Heart left ventricle (tissue), 16 donors: Measurements from ENCODE around the gene TNFAIP3. TPM values are rescaled to one million over a fixed set of nuclear protein-coding genes. Genes with fewer than 3 reads are reported as not detected.

Experiments
- ATAC-seq, 4 donors: fragments of 200-7000 bp; cut with Tn5 transposase; one replicate each; pipeline ENCODE4 v1.9.1; 2020 to 2022; ENCODE audit warnings: moderate library complexity in 4 of 4, mild to moderate bottlenecking in 3 of 4, moderate number of reproducible peaks in 1 of 4
- DNase-seq, 5 donors: peaks; one replicate each; pipeline ENCODE4 v3.0.0-alpha.2; 2020
- H3K27ac ChIP-seq, 12 donors: fragments of 200-600 bp; sonication (generic) in 4 of 12; one replicate each; pipeline versions ENCODE4 v1.5.0 to v1.8.0; 2016 to 2022; ENCODE audit warnings: mild to moderate bottlenecking in 2 of 12
- H3K27me3 ChIP-seq, 9 donors: fragments of 200-600 bp; sonication (generic) in 2 of 9; one replicate each; pipeline versions ENCODE4 v1.5.1 to v1.8.0; 2016 to 2022; ENCODE audit warnings: mild to moderate bottlenecking in 3 of 9
- H3K36me3 ChIP-seq, 9 donors: fragments of 200-600 bp; sonication (generic) in 2 of 9; one replicate each; pipeline versions ENCODE4 v1.5.0 to v1.8.0; 2018 to 2022; ENCODE audit warnings: mild to moderate bottlenecking in 2 of 9
- H3K4me1 ChIP-seq, 12 donors: fragments of 200-600 bp; sonication (generic) in 4 of 12; one replicate each; pipeline versions ENCODE4 v1.5.0 to v1.8.0; 2016 to 2022; ENCODE audit warnings: mild to moderate bottlenecking in 3 of 12
- H3K4me3 ChIP-seq, 12 donors: fragments of 200-600 bp; sonication (generic) in 4 of 12; one replicate each; pipeline versions ENCODE4 v1.5.0 to v1.8.0; 2017 to 2022; ENCODE audit warnings: mild to moderate bottlenecking in 9 of 12, moderate library complexity in 4 of 12
- H3K9me3 ChIP-seq, 12 donors: fragments of 200-600 bp; sonication (generic) in 4 of 12; one replicate each; pipeline versions ENCODE4 v1.5.0 to v1.8.0; 2016 to 2022; ENCODE audit warnings: mild to moderate bottlenecking in 1 of 12
- CTCF ChIP-seq, 12 donors: fragments of 200-600 bp; sonication (generic) in 4 of 12; IDR thresholded peaks; one replicate each; pipeline versions ENCODE4 v1.5.0 to v1.8.0; 2018 to 2022; ENCODE audit warnings: antibody characterized with exemption in 12 of 12, mild to moderate bottlenecking in 5 of 12
- POLR2A ChIP-seq, 2 donors: fragments of 450-650 bp; IDR thresholded peaks; one replicate each; pipeline ENCODE4 v1.6.1; 2017; ENCODE audit warnings: antibody characterized with exemption in 2 of 2, mild to moderate bottlenecking in 2 of 2, moderate library complexity in 2 of 2
- WGBS, 4 donors: extraction: QIAGEN DNeasy Blood & Tissue Kit in 2 of 4; methylation state at CpG; one replicate each; pipeline versions ENCODE4 v1.1.5 to v1.1.7; 2013 to 2018; 5-methylcytosine and 5-hydroxymethylcytosine counted together
- intact Hi-C, 10 donors: fragments of 100-400 bp; cut with DNase I; formaldehyde crosslinking; loops; one replicate each; pipeline versions ENCODE4 v1.11.1 to v1.14.2; 2022
- polyA plus RNA-seq, 2 donors: library from polyadenylated mRNA; stranded (reverse); fragments of 200-250 nt; gene quantifications; one replicate each; pipeline ENCODE4 v1.2.3, GENCODE V29; 2013
- total RNA-seq, 9 donors: library from RNA; depleted of rRNA in 2 of 9; stranded (reverse); fragments of >200 nt in 2 of 9; fragmentation: NEBNext Ultra II Directional in 3 of 9; extraction: Animal tissue kit (Norgen Biotek cat#: 25700) in 3 of 9; gene quantifications; one replicate each; pipeline versions ENCODE4 v1.1.0 to v1.2.4, GENCODE V29; 2016 to 2023
- donor health status: ischemic (EF 13 %, LVEDD 7.1; RV severe dilation, severe dysfunction).
- donor health status: healthy with polysubstance abuse.
- donor health status: DM: no; HTN: yes; CAD: no.
- donor health status: DM: no; HTN: no; CAD: no.
- donor health status: ischemic (EF 25% LVEDD 6.9; RV normal size, moderate dysfunction).
- donor health status: ischemic (EF 25% LVEDD 5.7; RV mildly dilated, moderate dysfunction).
- donor health status: healthy.
- donor health status: DM: yes; HTN: yes; CAD: no.
- donor health status: ischemic (EF 35%, LVEDD 5.7; RV mildly dilated, moderate dysfunction).
- donor health status: nonischemic (EF 11% LVEDD 7.7; RV severe dilation, severe dysfunction).
- donor health status: DM: yes; HTN: yes; CAD: no.
- donor health status: PGD.
- donor health status: ischemic (EF 29% LVEDD 5.4; RV normal size, mild dysfunction).
- donor health status: nonischemic (EF 23%, LVEDD 6.1; RV moderate dilation, normal function).

Gene TNFAIP3
- total and polyA plus RNA-seq, 11 donors = 3.0 to 33.7 (median 4.7) TPM

GRCh38 chr6:137927777-137928218 is 60.7 kb downstream of the TNFAIP3 start:
- intact Hi-C loops = no loop called here
- peak overlapping the region in 1 of 12 donors; percentile 3 for H3K4me3 ChIP-seq
- H3K27me3 ChIP-seq = no peaks in the 10 kb centered on the region
- WGBS, 4 donors = 21 to 30% (median 28%) methylated on average over 8 of the region's 8 CpGs
- TF ChIP-seq CTCF (IDR thresholded peaks at IDR 0.05) (no peak), POLR2A (IDR thresholded peaks at IDR 0.05) (no peak)
- peaks cover 0 to 40% (median 0%) of the 10 kb centered on the region in 12 donors for H3K4me1 ChIP-seq
- no peaks in the 10 kb centered on the region for H3K9me3 ChIP-seq
- no peaks in the 10 kb centered on the region for H3K36me3 ChIP-seq
- peak overlapping the region in 1 of 12 donors; percentile 61 for H3K27ac ChIP-seq
- DNase-seq (no peak), ATAC-seq (peak in 1 of 4 donors; percentile 42)

GRCh38 chr6:137928286-137928685 is 61.2 kb downstream of the TNFAIP3 start:
- Histone ChIP-seq H3K4me1 (peaks cover 0 to 40% (median 0%) of the 10 kb centered on the region in 12 donors), H3K4me3 (peak overlapping the region in 1 of 12 donors; percentile 3), H3K27ac (peak overlapping the region in 1 of 12 donors; percentile 61), H3K27me3 (no peaks in the 10 kb centered on the region), H3K9me3 (no peaks in the 10 kb centered on the region), H3K36me3 (no peaks in the 10 kb centered on the region)
- peak in 2 of 4 donors; percentile 34 to 45 for ATAC-seq
- intact Hi-C loops = no loop called here
- TF ChIP-seq CTCF (IDR thresholded peaks at IDR 0.05) = no peak
- 63 to 72% (median 68%) methylated on average over 2 of the region's 2 CpGs for WGBS, 4 donors
- DNase-seq = peak in 2 of 5 donors; percentile 24 to 33

- Histone ChIP-seq H3K4me3 (no peak overlapping the region), H3K36me3 (no peaks in the 10 kb centered on the region), H3K9me3 (peaks cover 0 to 13% (median 8%) of the 10 kb centered on the region in 12 donors), H3K27me3 (no peaks in the 10 kb centered on the region), H3K4me1 (peaks cover 0 to 26% (median 0%) of the 10 kb centered on the region in 12 donors), H3K27ac (no peak overlapping the region)
- TF ChIP-seq POLR2A (IDR thresholded peaks at IDR 0.05) = no peak
- no peak for TF ChIP-seq CTCF (IDR thresholded peaks at IDR 0.05)
- intact Hi-C loops = loop anchor here in 3 of 10 donors (5.0 to 10.0 kb wide), 3 partner anchors 50 to 137 kb away; no protein-coding TSS in a partner anchor
- ATAC-seq (no peak), DNase-seq (no peak)
- 54 to 66% (median 61%) methylated on average over 6 of the region's 6 CpGs for WGBS, 4 donors
Observed at GRCh38 chr6:137931849-137932465, 64.9 kb downstream of the TNFAIP3 start.

Other genes with a start within 250 kb of the TNFAIP3 start
- gene PERP, start 240.2 kb downstream of the TNFAIP3 start, total RNA-seq = 10 to 100 TPM; 49.5 to 73.4 (median 53.6) TPM
- gene PERP, start 240.2 kb downstream of the TNFAIP3 start, polyA plus RNA-seq = 10 to 100 TPM; 41.0 to 54.2 TPM